HepG2 (cell line): ENCODE measurements around the gene C1QBP. TPM values are rescaled to one million over a fixed set of nuclear protein-coding genes. Genes with fewer than 3 reads are reported as not detected.

ENCODE experiments used
- CREM ChIP-seq, 2 experiments: sonication (generic) in 1 of 2; formaldehyde crosslinking in 1 of 2; IDR thresholded peaks; 2 replicates each; pipeline versions ENCODE4 v1.4.0 to v1.6.1; 2016 to 2020; ENCODE audit warnings: antibody characterized with exemption in 1 of 2, mild to moderate bottlenecking in 1 of 2, missing genetic modification reagents in 1 of 2
- ELF3 ChIP-seq: IDR thresholded peaks from 2 replicates; pipeline ENCODE4 v1.6.1; 2016; ENCODE audit warnings: missing genetic modification reagents, missing compliant biosample characterization
- ETS1 ChIP-seq: sonication (generic); formaldehyde crosslinking; IDR thresholded peaks from 2 replicates; pipeline ENCODE4 v1.4.0; 2020; ENCODE audit warnings: missing genetic modification reagents
- GFI1 ChIP-seq: sonication (generic); formaldehyde crosslinking; IDR thresholded peaks from 2 replicates; pipeline ENCODE4 v1.5.0; 2020; ENCODE audit warnings: missing genetic modification reagents, mild to moderate bottlenecking, borderline replicate concordance
- HDAC2 ChIP-seq: sonication (generic); formaldehyde crosslinking; IDR thresholded peaks from 2 replicates; pipeline ENCODE4 v1.4.0; 2020; ENCODE audit warnings: missing genetic modification reagents
- LCORL ChIP-seq, 2 experiments: fragments of 450-650 bp in 1 of 2; sonication (generic) in 1 of 2; formaldehyde crosslinking in 1 of 2; IDR thresholded peaks; 2 replicates each; pipeline versions ENCODE4 v1.5.0 to v1.6.1; 2017 to 2020; ENCODE audit warnings: antibody characterized with exemption in 1 of 2, missing genetic modification reagents in 1 of 2
- MED1 ChIP-seq: sonication (generic); formaldehyde crosslinking; IDR thresholded peaks from 2 replicates; pipeline ENCODE4 v1.4.0; 2020; ENCODE audit warnings: missing genetic modification reagents
- MTERF4 ChIP-seq: sonication (generic); formaldehyde crosslinking; IDR thresholded peaks from 2 replicates; pipeline ENCODE4 v1.8.0; 2023; ENCODE audit warnings: mild to moderate bottlenecking, missing genetic modification reagents
- NPAS2 ChIP-seq: sonication (generic); formaldehyde crosslinking; IDR thresholded peaks from 2 replicates; pipeline ENCODE4 v1.8.0; 2022; ENCODE audit warnings: mild to moderate bottlenecking, missing genetic modification reagents, borderline replicate concordance
- RFX1 ChIP-seq: fragments of 450-650 bp; IDR thresholded peaks from 2 replicates; pipeline ENCODE4 v1.6.1; 2017
- TAF15 ChIP-seq: fragments of 200-400 bp; formaldehyde crosslinking; IDR thresholded peaks from one replicate; pipeline ENCODE4 v1.6.1; 2018; ENCODE audit warnings: mild to moderate bottlenecking, low read depth, low read length; ENCODE audit not compliant: poor library complexity, severe bottlenecking
- TFDP2 ChIP-seq: sonication (generic); formaldehyde crosslinking; IDR thresholded peaks from 2 replicates; pipeline ENCODE4 v1.4.0; 2020; ENCODE audit warnings: missing genetic modification reagents
- TGIF2 ChIP-seq: IDR thresholded peaks from 2 replicates; pipeline ENCODE4 v1.6.1; 2016; ENCODE audit warnings: control low read depth, missing compliant biosample characterization
- ZBTB37 ChIP-seq: sonication (generic); formaldehyde crosslinking; IDR thresholded peaks from 2 replicates; pipeline ENCODE4 v1.4.0; 2020; ENCODE audit warnings: mild to moderate bottlenecking, missing genetic modification reagents
- ZBTB7A ChIP-seq: sonication (generic); formaldehyde crosslinking; IDR thresholded peaks from 2 replicates; pipeline ENCODE4 v1.8.0; 2022; ENCODE audit warnings: mild to moderate bottlenecking, missing genetic modification reagents
- ZNF12 ChIP-seq: sonication (generic); formaldehyde crosslinking; IDR thresholded peaks from 2 replicates; pipeline ENCODE4 v1.5.0; 2020; ENCODE audit warnings: missing genetic modification reagents
- ZNF282 ChIP-seq: fragments of 450-650 bp; IDR thresholded peaks from 2 replicates; pipeline ENCODE4 v1.6.1; 2018; ENCODE audit not compliant: partially characterized antibody
- ZNF501 ChIP-seq: sonication (generic); formaldehyde crosslinking; IDR thresholded peaks from 2 replicates; pipeline ENCODE4 v1.5.1; 2020; ENCODE audit warnings: mild to moderate bottlenecking, moderate library complexity, missing genetic modification reagents
- ZNF550 ChIP-seq: sonication (generic); formaldehyde crosslinking; IDR thresholded peaks from 2 replicates; pipeline ENCODE4 v1.4.0; 2020; ENCODE audit warnings: mild to moderate bottlenecking, missing genetic modification reagents, borderline replicate concordance
- ZNF562 ChIP-seq: sonication (generic); formaldehyde crosslinking; IDR thresholded peaks from 2 replicates; pipeline ENCODE4 v1.8.0; 2022; ENCODE audit warnings: missing genetic modification reagents, borderline replicate concordance
- ZNF639 ChIP-seq: conservative IDR thresholded peaks from 2 replicates; pipeline ENCODE4 v1.6.1; 2018; ENCODE audit warnings: missing genetic modification reagents
- ZNF776 ChIP-seq: sonication (generic); formaldehyde crosslinking; IDR thresholded peaks from 2 replicates; pipeline ENCODE4 v1.4.0; 2020; ENCODE audit warnings: mild to moderate bottlenecking, missing genetic modification reagents
- polyA plus RNA-seq, 8 experiments: library from polyadenylated mRNA; depleted of rRNA in 3 of 8; stranded (reverse) in 7 of 8; unstranded in 1 of 8; fragments of >200 nt; fragmentation: Illumina TruSeq in 4 of 8; extraction: Trizol in 4 of 8; gene quantifications; 2 replicates each; pipeline versions ENCODE4 v1.2.1 to v1.2.3, GENCODE V29; 2011 to 2016; ENCODE audit warnings: low read depth in 4 of 8, missing spikeins in 1 of 8, mixed read lengths in 1 of 8; ENCODE audit not compliant: insufficient read depth in 1 of 8
- total RNA-seq, 5 experiments: library from RNA; depleted of rRNA; stranded (reverse); fragments of >200 nt; fragmentation: Illumina TruSeq; extraction: Trizol; gene quantifications; 2 replicates each; pipeline ENCODE4 v1.2.3, GENCODE V29; 2016; ENCODE audit warnings: low read depth in 1 of 5

The C1QBP gene
- total and polyA plus RNA-seq, 2 of the 13 experiments (the other 11 are each of a cell fraction or from before 2014, with no cell fraction given) = 219 to 680 TPM

GRCh38 chr17:5486206-5487124 lies 47.5 kb upstream of the C1QBP start, which contains the start of gene MIS12 (continued):
- TF ChIP-seq ETS1 (no peak), NPAS2 (no peak), MED1 (CRISPR knock-in tag) (no peak; the same call in 1 of the 2 replicates), HDAC2 (CRISPR knock-in tag) (peak; percentile 64; the same call in 1 of the 2 replicates), ZNF639 (peak; percentile 82; the same call in 1 of the 2 replicates), TAF15 (peak; percentile 73), TFDP2 (CRISPR knock-in tag) (peak; percentile 96), CREM (IDR thresholded peaks at IDR 0.05) (peak; percentile 82), CREM (CRISPR knock-in tag; IDR thresholded peaks at IDR 0.05) (no peak), ZBTB7A (peak; percentile 58; the same call in 1 of the 2 replicates), ZNF501 (peak; percentile 66; the same call in 1 of the 2 replicates), ZNF282 (no peak), ELF3 (CRISPR knock-in tag) (peak; percentile 50; the same call in 1 of the 2 replicates), ZNF562 (CRISPR knock-in tag) (no peak), ZNF550 (no peak), ZNF776 (CRISPR knock-in tag) (peak; percentile 78; the same call in 1 of the 2 replicates), ZNF12 (CRISPR knock-in tag) (no peak), TGIF2 (CRISPR knock-in tag) (peak; percentile 38; the same call in 1 of the 2 replicates), ZBTB37 (CRISPR knock-in tag) (no peak), GFI1 (CRISPR knock-in tag) (no peak; the same call in 1 of the 2 replicates), RFX1 (no peak), LCORL (IDR thresholded peaks at IDR 0.05) (peak; percentile 52; the same call in 1 of the 2 replicates), LCORL (CRISPR knock-in tag; IDR thresholded peaks at IDR 0.05) (peak; percentile 79), MTERF4 (peak; percentile 89; the same call in 1 of the 2 replicates)
